GM10266 (cell line): ENCODE data around the gene FAM237A.

Source experiments
- DNase-seq: peaks from one replicate; pipeline ENCODE4 v3.0.0; 2012; ENCODE audit errors: extremely low spot score
- TF ChIP-seq, protein P1 (sequence below): IDR thresholded peaks from 2 replicates; pipeline ENCODE4 v1.5.1; 2012; ENCODE audit warnings: mild to moderate bottlenecking, low read depth; ENCODE audit not compliant: control insufficient read depth, insufficient read depth; ENCODE audit errors: missing control alignments

FAM237A gene

GRCh38 chr2:206642075-206643025 lies at the start of gene FAM237A:
Gene FAM237A (plus strand): TSS chr2:206642487. CDS start chr2:206644237, 1,750 bp downstream.
- TF ChIP-seq, protein P1, sequence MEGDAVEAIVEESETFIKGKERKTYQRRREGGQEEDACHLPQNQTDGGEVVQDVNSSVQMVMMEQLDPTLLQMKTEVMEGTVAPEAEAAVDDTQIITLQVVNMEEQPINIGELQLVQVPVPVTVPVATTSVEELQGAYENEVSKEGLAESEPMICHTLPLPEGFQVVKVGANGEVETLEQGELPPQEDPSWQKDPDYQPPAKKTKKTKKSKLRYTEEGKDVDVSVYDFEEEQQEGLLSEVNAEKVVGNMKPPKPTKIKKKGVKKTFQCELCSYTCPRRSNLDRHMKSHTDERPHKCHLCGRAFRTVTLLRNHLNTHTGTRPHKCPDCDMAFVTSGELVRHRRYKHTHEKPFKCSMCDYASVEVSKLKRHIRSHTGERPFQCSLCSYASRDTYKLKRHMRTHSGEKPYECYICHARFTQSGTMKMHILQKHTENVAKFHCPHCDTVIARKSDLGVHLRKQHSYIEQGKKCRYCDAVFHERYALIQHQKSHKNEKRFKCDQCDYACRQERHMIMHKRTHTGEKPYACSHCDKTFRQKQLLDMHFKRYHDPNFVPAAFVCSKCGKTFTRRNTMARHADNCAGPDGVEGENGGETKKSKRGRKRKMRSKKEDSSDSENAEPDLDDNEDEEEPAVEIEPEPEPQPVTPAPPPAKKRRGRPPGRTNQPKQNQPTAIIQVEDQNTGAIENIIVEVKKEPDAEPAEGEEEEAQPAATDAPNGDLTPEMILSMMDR: no peak
- DNase-seq: peak; percentile 31

GRCh38 chr2:206597717-206598218 lies 44.5 kb upstream of the FAM237A start:
- TF ChIP-seq, protein P1: no peak
- DNase-seq: no peak

- DNase-seq: no peak
- TF ChIP-seq, protein P1: no peak
Measured at GRCh38 chr2:206603243-206603642, 39.0 kb upstream of the FAM237A start.

GRCh38 chr2:206610451-206610850 lies 31.8 kb upstream of the FAM237A start:
- TF ChIP-seq, protein P1: no peak
- DNase-seq: no peak

- TF ChIP-seq, protein P1: no peak
- DNase-seq: no peak
Measured at GRCh38 chr2:206611191-206611590, 31.1 kb upstream of the FAM237A start.

DNA sequence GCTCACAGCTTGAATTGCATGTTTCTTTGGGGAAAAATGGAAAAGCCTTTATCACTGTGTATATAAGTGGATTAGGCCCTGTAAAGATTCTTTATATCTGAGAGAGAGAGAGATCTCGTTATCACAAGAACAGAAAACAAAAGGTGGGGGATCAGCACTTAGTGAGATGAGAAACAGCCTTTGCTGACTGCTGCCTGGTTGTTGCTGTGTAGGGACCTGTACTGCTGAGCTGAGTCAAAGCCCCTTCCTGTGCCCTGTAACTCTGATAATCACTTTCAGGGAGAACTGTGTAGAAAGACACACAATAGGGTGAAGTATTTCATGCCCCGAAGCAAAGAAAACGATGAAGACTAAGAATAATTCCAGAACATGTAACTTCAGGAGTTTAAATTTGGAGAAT lies 30.6 kb upstream of the FAM237A start:
- no peak for DNase-seq
- TF ChIP-seq, protein P1: no peak

DNA sequence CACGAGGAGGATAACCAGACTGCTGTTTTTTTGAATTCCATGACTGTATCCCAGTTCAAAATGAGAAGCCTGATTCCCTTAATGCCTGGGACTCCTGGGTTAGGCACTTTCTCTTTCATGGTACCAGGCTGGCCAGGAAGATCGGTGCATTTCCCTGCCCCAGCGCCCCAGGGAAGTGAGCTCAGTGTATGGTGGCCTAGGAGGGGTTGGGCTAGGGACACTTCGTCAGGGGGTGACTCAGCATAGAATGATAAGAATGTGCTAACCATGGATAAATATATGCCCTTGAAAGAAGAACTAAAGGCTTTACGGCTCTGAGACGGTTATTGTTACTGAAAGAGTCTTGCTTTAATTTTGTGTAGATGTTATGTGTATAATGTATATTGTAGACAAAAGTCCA lies 27.5 kb upstream of the FAM237A start:
- no peak for DNase-seq
- TF ChIP-seq, protein P1: no peak
